Right lobe of liver (tissue), 4 donors: Measurements from ENCODE around the gene CTRB1.

ENCODE experiments used
- POLR2A ChIP-seq: fragments of 450-650 bp; IDR thresholded peaks from one replicate; pipeline ENCODE4 v1.6.1; 2017; ENCODE audit warnings: antibody characterized with exemption, mild to moderate bottlenecking
- TF ChIP-seq, protein P1 (sequence below), 4 donors: fragments of 200-600 bp in 3 of 4; fragments of 450-650 bp in 1 of 4; IDR thresholded peaks; one replicate each; pipeline versions ENCODE4 v1.5.1 to v1.8.0; 2016 to 2022; ENCODE audit warnings: antibody characterized with exemption in 4 of 4, mild to moderate bottlenecking in 2 of 4
- donor health status: DM: no; HTN: no; CAD: no.
- donor health status: DM: no; HTN: no; CAD: no.
- donor health status: DM: no; HTN: yes; CAD: no.

DNA sequence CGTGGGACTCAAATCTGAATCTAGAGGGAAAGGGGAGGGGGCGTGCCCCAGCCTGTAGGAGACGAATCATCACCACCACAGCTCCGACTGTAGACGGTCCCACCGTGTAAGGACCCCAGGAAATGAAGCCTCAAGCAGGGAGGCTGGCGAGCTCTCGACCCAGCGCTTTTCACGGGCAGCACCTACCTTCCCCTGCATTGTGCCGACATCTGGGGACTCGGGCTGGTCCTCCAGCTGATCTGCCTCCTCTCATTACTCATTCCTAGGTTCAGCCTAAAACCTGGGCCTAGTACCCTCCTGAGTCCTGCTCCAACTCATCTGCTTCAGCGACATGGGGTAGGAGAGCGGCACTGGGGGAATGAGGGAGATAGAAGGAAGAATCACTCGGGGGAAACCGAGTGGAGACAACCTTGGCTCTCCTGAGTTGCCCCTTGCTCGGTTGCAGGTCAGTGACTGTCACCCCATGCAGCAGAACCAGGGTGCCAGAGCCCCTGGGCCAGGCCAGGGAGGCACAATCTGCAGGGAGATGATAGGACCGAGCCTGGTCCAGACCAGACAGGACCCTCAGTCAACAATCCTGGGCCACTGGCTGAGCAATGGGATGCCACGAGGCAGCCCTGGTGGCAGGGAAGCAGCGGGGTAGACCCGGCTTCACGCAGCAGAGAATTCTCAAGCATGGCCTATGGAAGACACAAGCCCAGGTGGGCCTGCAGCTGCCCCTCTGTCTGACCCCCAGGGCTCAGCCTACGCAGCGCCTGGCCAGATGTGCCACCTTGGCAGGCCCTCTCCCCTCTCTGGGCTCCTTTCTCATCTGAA is 33.5 kb downstream of the CTRB1 start:
- TF ChIP-seq, protein P1, sequence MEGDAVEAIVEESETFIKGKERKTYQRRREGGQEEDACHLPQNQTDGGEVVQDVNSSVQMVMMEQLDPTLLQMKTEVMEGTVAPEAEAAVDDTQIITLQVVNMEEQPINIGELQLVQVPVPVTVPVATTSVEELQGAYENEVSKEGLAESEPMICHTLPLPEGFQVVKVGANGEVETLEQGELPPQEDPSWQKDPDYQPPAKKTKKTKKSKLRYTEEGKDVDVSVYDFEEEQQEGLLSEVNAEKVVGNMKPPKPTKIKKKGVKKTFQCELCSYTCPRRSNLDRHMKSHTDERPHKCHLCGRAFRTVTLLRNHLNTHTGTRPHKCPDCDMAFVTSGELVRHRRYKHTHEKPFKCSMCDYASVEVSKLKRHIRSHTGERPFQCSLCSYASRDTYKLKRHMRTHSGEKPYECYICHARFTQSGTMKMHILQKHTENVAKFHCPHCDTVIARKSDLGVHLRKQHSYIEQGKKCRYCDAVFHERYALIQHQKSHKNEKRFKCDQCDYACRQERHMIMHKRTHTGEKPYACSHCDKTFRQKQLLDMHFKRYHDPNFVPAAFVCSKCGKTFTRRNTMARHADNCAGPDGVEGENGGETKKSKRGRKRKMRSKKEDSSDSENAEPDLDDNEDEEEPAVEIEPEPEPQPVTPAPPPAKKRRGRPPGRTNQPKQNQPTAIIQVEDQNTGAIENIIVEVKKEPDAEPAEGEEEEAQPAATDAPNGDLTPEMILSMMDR (IDR thresholded peaks at IDR 0.05) = no peak
- no peak for TF ChIP-seq POLR2A
